Activated T-cell treated with anti-CD3 and anti-CD28 coated beads, Interleukin-2, amount 50 U/mL, for 24 hours (primary cell): ENCODE results near the gene FOXR1.

Source experiments
- DNase-seq: peaks from one replicate; pipeline ENCODE4 v3.0.0-alpha.2; 2020
- H3K27ac Mint-ChIP-seq: 2 replicates; pipeline ENCODE4 v1.8.0; 2020; ENCODE audit warnings: mild to moderate bottlenecking, mixed read lengths
- H3K27me3 Mint-ChIP-seq: 2 replicates; pipeline ENCODE4 v1.8.0; 2020; ENCODE audit warnings: mixed read lengths
- H3K36me3 Mint-ChIP-seq: 2 replicates; pipeline ENCODE4 v1.8.0; 2020; ENCODE audit warnings: low read depth, mixed read lengths
- H3K4me1 Mint-ChIP-seq: 2 replicates; pipeline ENCODE4 v1.8.0; 2020; ENCODE audit warnings: low read depth, mixed read lengths
- H3K4me3 Mint-ChIP-seq: 2 replicates; pipeline ENCODE4 v1.8.0; 2020; ENCODE audit warnings: mild to moderate bottlenecking, moderate library complexity, mixed read lengths
- H3K9me3 Mint-ChIP-seq: 2 replicates; pipeline ENCODE4 v1.8.0; 2020; ENCODE audit warnings: mixed read lengths

Gene FOXR1

GRCh38 chr11:118971646-118972045 is at the start of gene FOXR1:
Gene FOXR1 (plus strand): TSS chr11:118971761. CDS start chr11:118971932, 171 bp downstream.
- H3K36me3 Mint-ChIP-seq: no peaks in the 10 kb centered on the region
- no peaks in the 10 kb centered on the region for H3K4me1 Mint-ChIP-seq
- H3K27ac Mint-ChIP-seq: no peak within 1 kb of the TSS
- H3K4me3 Mint-ChIP-seq: no peak within 1 kb of the TSS
- H3K9me3 Mint-ChIP-seq: no peaks in the 10 kb centered on the region
- H3K27me3 Mint-ChIP-seq: peaks cover 22% of the 10 kb centered on the region
- no peak for DNase-seq

GRCh38 chr11:118921929-118922744 is 49.4 kb upstream of the FOXR1 start:
- peak; percentile 36 for DNase-seq
- Mint-ChIP-seq H3K36me3 (peaks cover 9% of the 10 kb centered on the region), H3K4me1 (peaks cover 77% of the 10 kb centered on the region), H3K27me3 (no peaks in the 10 kb centered on the region), H3K27ac (peak overlapping the region; percentile 91), H3K9me3 (no peaks in the 10 kb centered on the region), H3K4me3 (peak overlapping the region; percentile 88)

- Mint-ChIP-seq H3K9me3 (no peaks in the 10 kb centered on the region), H3K36me3 (peaks cover 3% of the 10 kb centered on the region), H3K4me3 (peak overlapping the region; percentile 88), H3K27ac (peak overlapping the region; percentile 91), H3K27me3 (no peaks in the 10 kb centered on the region), H3K4me1 (peaks cover 77% of the 10 kb centered on the region)
- DNase-seq: peak; percentile 44
These were observed 48.6 kb upstream of the FOXR1 start for GRCh38 chr11:118922745-118923627.

GRCh38 chr11:118923721-118924587 is 47.6 kb upstream of the FOXR1 start:
- Mint-ChIP-seq H3K36me3 (peaks cover 3% of the 10 kb centered on the region), H3K4me1 (peaks cover 75% of the 10 kb centered on the region), H3K27ac (peak overlapping the region; percentile 91), H3K4me3 (peak overlapping the region; percentile 88), H3K9me3 (no peaks in the 10 kb centered on the region), H3K27me3 (no peaks in the 10 kb centered on the region)
- peak; percentile 45 for DNase-seq

- H3K27ac Mint-ChIP-seq: peak overlapping the region; percentile 91
- peak overlapping the region; percentile 88 for H3K4me3 Mint-ChIP-seq
- peaks cover 69% of the 10 kb centered on the region for H3K4me1 Mint-ChIP-seq
- peaks cover 3% of the 10 kb centered on the region for H3K36me3 Mint-ChIP-seq
- H3K27me3 Mint-ChIP-seq: no peaks in the 10 kb centered on the region
- H3K9me3 Mint-ChIP-seq: no peaks in the 10 kb centered on the region
- peak; percentile 74 for DNase-seq
These were observed 46.7 kb upstream of the FOXR1 start for GRCh38 chr11:118924591-118925585.

- peaks cover 63% of the 10 kb centered on the region for H3K4me1 Mint-ChIP-seq
- peak overlapping the region; percentile 90 for H3K4me3 Mint-ChIP-seq
- H3K9me3 Mint-ChIP-seq: no peaks in the 10 kb centered on the region
- H3K27me3 Mint-ChIP-seq: no peaks in the 10 kb centered on the region
- peak overlapping the region; percentile 99 for H3K27ac Mint-ChIP-seq
- peaks cover 3% of the 10 kb centered on the region for H3K36me3 Mint-ChIP-seq
- no peak for DNase-seq
These were observed 43.9 kb upstream of the FOXR1 start for GRCh38 chr11:118927554-118928100.

- Mint-ChIP-seq H3K27ac (peak overlapping the region; percentile 99), H3K4me1 (peaks cover 61% of the 10 kb centered on the region), H3K4me3 (peak overlapping the region; percentile 90), H3K27me3 (no peaks in the 10 kb centered on the region), H3K36me3 (peaks cover 3% of the 10 kb centered on the region), H3K9me3 (no peaks in the 10 kb centered on the region)
- peak; percentile 98 for DNase-seq
These were observed 43.3 kb upstream of the FOXR1 start for GRCh38 chr11:118928101-118928869.

GRCh38 chr11:118928870-118929500 is 42.6 kb upstream of the FOXR1 start:
- DNase-seq: no peak
- H3K4me1 Mint-ChIP-seq: peaks cover 54% of the 10 kb centered on the region
- peak overlapping the region; percentile 90 for H3K4me3 Mint-ChIP-seq
- no peaks in the 10 kb centered on the region for H3K27me3 Mint-ChIP-seq
- peak overlapping the region; percentile 99 for H3K27ac Mint-ChIP-seq
- H3K9me3 Mint-ChIP-seq: no peaks in the 10 kb centered on the region
- peaks cover 3% of the 10 kb centered on the region for H3K36me3 Mint-ChIP-seq

- H3K4me1 Mint-ChIP-seq: peaks cover 50% of the 10 kb centered on the region
These were observed 42.0 kb upstream of the FOXR1 start for GRCh38 chr11:118929501-118930093.

GRCh38 chr11:118930094-118930712 is 41.4 kb upstream of the FOXR1 start:
- H3K4me1 Mint-ChIP-seq: peaks cover 49% of the 10 kb centered on the region
- DNase-seq: peak; percentile 92
- no peaks in the 10 kb centered on the region for H3K9me3 Mint-ChIP-seq
- no peaks in the 10 kb centered on the region for H3K27me3 Mint-ChIP-seq
- H3K36me3 Mint-ChIP-seq: no peaks in the 10 kb centered on the region
- H3K27ac Mint-ChIP-seq: peak overlapping the region; percentile 97
- H3K4me3 Mint-ChIP-seq: peak overlapping the region; percentile 90

More at GRCh38 chr11:118929501-118930093, 42.0 kb upstream of the FOXR1 start:
- DNase-seq: peak; percentile 85
- no peaks in the 10 kb centered on the region for H3K27me3 Mint-ChIP-seq
- peaks cover 1% of the 10 kb centered on the region for H3K36me3 Mint-ChIP-seq
- no peaks in the 10 kb centered on the region for H3K9me3 Mint-ChIP-seq
- H3K27ac Mint-ChIP-seq: peak overlapping the region; percentile 97
- peak overlapping the region; percentile 90 for H3K4me3 Mint-ChIP-seq

GRCh38 chr11:118931571-118931970 is 40.0 kb upstream of the FOXR1 start:
- no peak for DNase-seq
- Mint-ChIP-seq H3K36me3 (no peaks in the 10 kb centered on the region), H3K27ac (peak overlapping the region; percentile 97), H3K9me3 (no peaks in the 10 kb centered on the region), H3K4me3 (no peak overlapping the region), H3K27me3 (no peaks in the 10 kb centered on the region), H3K4me1 (peaks cover 43% of the 10 kb centered on the region)
